Right renal cortex interstitium (tissue), 3 donors: Measurements from ENCODE around the gene C1QTNF1. TPM values are rescaled to one million over a fixed set of nuclear protein-coding genes. Genes with fewer than 3 reads are reported as not detected.
A peak's percentile ranks its signal among the peaks of the same experiment; 100 is the strongest.
"Not testable (repeated sequence)": the region's sequence is repeated elsewhere in the genome, so short reads cannot be mapped to it uniquely, and the experiment has no call there.

ENCODE experiments used
- DNase-seq, 3 donors: peaks; one replicate each; pipeline ENCODE4 v3.0.0-alpha.2; 2013; ENCODE audit warnings: low read depth in 3 of 3, low spot score in 2 of 3
- polyA plus RNA-seq, 3 donors: library from polyadenylated mRNA; unstranded; fragments of 120-200 nt; gene quantifications; one replicate each; pipeline ENCODE4 v1.2.1, GENCODE V29; 2013; ENCODE audit not compliant: insufficient read length in 3 of 3

The C1QTNF1 gene
- polyA plus RNA-seq, 3 donors = 1.5 to 2.7 (median 2.5) TPM

- DNase-seq = no peak
Measured at GRCh38 chr17:79005063-79005861, 18.7 kb upstream of the C1QTNF1 start.

DNA sequence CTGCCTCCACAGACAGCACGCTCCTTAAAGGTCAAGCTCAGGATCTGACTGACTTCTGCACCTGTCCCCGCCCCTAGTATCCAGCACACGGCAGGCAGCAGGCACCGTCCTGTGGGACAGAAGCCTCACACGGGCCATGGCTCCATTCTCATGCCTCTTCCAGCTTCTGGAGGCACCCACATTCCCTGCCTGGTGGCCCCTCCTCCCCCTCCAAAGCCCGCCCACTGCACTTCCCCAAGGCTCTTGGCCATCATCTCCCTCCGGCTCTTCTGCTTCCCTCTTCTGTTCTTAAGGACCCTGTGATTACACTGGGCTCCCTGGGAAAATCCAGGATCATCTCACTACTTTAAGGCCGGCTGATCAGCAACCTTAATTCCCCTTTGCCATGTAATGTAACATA lies 17.9 kb upstream of the C1QTNF1 start:
- no peak for DNase-seq

- DNase-seq = no peak
Measured at GRCh38 chr17:79006794-79007503, 17.0 kb upstream of the C1QTNF1 start.

DNA sequence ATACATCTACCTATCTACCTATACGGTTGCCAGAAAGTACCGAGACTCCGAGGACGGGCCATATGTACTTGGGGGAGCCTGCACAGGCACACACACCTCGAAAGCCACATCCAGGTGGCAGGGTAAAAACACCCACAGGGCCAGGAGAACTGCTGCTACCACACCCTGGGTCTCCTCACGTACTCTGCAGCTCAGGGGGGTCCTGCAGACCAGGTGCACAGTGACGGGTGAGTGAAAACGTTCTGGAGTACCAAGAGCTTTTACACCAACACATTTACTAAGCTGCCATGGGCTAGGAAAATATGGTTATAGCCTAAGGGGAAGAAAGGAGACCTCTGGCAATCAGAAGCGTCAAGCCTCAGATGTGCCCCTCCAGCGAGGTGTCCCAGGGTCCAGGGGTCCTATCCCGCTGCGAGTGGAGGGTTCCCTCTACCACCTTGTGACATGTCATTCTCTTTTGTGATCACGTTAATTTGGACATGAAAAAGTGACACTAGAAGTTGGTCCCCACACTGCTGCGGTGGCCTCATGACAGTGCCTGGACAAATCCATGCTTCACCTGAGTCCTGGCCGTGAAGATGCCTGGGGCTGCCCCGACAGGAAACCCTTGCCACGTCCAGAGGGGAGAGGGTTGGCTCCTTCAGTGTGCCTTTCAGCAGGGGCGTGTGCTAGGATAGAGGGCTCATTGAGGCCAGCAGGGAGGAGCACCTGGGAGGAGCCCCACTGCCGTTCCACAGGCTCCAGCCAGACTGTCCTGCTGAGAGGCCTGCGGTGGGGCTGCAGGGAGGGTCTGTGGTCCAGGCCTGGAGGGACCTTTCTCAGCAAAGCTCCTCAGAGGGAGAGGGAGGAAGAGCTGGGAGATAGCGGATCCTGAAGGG lies 16.2 kb upstream of the C1QTNF1 start:
- no peak for DNase-seq

GRCh38 chr17:79008666-79009387 lies 15.1 kb upstream of the C1QTNF1 start:
- no peak for DNase-seq

GRCh38 chr17:79009397-79010303 lies 14.3 kb upstream of the C1QTNF1 start, which contains the start of gene CANT1:
CANT1 (minus strand) TSS chr17:79009764; CDS start chr17:78997622, 12,142 bp downstream.
- peak; percentile 76 to 86 (median 80) for DNase-seq

- DNase-seq = no peak
Measured at GRCh38 chr17:79010304-79010646, 13.7 kb upstream of the C1QTNF1 start.

DNA sequence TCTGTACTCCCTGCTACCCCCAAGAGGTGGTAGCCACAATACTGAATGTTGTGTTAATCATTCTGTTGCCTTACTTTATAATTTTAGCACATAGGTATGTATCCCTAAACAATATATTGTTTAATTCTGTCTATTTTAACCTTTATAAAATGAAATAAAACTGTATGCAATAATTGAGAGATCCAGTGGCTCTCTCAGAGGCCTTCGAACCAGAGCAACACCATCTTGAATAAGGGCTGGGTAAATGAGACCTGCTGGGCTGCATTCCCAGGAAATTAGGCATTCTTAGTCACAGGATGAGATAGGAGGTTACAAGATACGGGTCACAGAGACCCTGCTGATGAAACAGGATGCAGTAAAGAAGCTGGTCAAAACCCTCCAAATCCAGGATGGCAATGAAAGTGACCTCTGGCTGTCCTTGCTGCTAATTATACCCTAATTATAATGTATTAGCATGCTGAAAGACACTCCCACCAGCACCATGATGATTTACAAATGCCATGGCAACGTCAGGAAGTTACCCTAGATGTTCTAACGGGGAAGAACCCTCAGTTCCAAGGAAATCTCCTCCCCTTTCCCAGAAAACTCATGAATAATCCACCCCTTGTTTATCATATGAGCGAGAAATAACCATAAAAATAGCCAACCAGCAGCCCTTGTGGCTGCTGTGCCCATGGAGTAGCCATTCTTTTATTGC lies 12.4 kb upstream of the C1QTNF1 start:
- DNase-seq = no peak

GRCh38 chr17:79012563-79013134 lies 11.3 kb upstream of the C1QTNF1 start:
- no peak for DNase-seq

DNA sequence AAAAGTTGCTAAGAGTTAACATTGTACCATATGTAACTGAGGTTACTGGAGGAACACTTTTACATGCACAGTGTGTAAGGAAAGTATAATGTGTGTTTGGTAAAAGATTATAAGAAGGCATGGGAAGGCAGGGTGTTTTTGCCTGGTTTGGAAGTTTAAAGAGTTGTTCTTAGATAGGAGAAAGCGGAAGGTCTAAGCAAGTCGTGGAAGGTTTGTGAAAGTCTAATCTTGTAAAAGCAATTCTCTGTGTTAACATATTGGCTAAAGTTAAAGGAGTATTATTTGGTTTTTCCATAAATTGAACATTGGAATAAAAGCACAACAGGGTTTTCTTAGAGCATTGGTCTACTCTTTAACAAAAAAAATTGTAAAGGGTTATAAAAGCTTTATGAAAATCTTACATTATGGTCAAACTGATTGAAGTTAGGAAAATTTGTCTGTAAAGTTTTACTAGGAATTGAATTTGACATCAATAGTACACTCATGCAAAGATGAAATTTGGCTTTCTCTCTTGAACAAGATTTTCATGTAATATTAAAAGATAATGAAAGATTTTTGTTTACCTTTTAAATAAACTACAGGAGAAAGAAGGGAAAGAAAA lies 9.7 kb upstream of the C1QTNF1 start:
- DNase-seq = no peak

- DNase-seq = no peak
Measured at GRCh38 chr17:79017546-79018369, 6.2 kb upstream of the C1QTNF1 start.

DNA sequence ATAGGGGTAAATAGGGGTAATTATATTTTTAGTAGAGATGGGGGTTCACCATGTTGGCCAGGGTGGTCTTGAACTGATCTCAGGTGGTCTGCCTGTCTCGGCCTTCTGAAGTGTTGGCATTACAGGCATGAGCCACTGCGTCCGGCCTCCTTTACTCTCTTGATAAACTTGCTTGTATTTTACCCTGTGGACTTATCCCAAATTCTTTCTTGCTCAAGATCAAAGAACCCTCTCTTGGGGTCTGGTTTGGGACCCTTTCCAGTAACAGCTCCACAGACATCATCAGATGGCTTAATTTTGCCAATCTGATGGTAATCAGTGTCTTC lies 5.6 kb upstream of the C1QTNF1 start:
- DNase-seq = no peak

GRCh38 chr17:79019261-79019631 lies 4.7 kb upstream of the C1QTNF1 start:
- no peak for DNase-seq

DNA sequence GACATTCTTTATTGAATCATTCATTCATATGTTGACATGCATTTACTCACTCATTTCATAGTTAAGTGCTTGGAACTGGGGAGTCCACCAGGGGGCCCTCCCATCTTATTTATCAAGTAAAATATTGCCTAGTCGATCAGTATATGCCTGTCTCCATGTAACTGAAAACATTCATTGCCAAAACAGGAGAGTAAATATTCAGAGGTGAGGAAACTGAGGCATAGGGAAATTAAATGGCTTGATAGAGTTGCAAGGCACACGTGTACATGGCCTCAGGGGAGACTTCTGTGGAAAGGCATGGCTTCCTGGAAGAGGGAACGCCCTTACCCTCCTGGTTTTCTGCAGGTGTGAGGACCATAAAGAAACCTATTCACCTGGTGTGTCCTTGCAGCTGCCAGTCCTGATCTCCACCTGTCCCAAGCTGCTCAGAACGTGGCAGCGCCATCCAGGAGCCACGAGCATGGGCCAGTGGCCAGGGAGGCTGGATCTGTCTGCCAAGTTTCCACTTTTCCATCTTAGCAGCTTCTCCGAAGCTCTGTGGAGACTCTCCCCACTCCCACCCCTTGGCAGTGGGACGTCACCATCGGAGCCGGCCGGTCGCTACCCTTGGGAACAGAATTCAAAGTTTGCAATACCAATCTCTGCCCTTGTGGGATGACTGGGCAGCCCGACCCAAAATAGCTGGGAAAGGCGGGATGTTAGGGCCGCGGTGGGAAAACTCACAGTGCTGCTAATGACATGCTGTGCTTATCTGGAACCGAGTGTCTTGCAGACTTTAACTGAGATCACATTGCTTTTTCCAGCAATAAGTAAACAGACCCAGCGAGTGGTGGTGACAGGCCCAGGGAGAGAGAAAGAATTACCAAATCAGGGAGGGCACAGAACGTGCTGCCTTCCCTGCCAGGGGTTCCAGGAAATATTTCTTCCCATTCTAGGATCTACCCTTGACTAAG lies 4.1 kb upstream of the C1QTNF1 start:
- no peak for DNase-seq

DNA sequence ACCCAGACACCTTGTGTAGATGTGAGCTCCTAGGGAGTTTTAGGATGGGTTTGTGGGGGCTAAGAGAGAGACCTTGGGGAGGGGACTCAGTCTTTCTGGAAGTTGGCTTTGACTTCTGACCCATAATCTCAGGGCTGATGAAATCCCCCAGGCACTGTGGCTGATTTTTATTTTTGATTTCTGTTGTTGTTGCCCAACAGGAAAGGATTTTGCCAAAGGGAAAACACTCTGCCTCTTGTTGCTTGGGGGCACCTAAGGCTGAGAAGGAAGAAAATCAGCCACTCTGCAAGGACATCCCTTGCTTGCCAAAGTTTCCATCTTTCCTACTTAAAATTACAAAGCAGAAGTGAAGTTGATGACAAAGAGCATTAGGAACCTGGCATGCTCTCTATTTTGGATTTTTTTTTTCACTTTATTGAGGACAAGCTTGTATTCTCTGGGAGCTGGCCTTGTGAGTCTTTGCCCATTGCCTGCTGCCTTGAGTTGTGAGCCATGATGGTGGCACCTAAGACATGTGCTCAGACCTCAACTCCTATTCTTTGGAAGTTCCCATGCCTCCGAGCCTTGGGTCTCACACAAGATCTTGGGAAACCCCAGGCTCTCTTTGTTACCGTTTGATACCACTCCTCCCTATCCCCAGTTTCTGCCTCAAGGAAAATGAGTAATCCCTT lies 3.2 kb upstream of the C1QTNF1 start:
- DNase-seq = no peak

GRCh38 chr17:79021929-79022328 lies 2.0 kb upstream of the C1QTNF1 start:
- not testable (repeated sequence) for DNase-seq
